ENCODE measurements around the gene NUTF2. TPM values are rescaled to one million over a fixed set of nuclear protein-coding genes. Genes with fewer than 3 reads are reported as not detected.
A peak's percentile ranks its signal among the peaks of the same experiment; 100 is the strongest.

The NUTF2 gene
- total and polyA plus RNA-seq, 4 donors, result 49.7 to 164 (median 101) TPM

- no peak for ATAC-seq (ENCODE audit: insufficient read depth, low FRiP score)
- 92 to 95% methylated on average over 6 of the region's 6 CpGs for WGBS, 2 donors
- TF ChIP-seq, protein P1, sequence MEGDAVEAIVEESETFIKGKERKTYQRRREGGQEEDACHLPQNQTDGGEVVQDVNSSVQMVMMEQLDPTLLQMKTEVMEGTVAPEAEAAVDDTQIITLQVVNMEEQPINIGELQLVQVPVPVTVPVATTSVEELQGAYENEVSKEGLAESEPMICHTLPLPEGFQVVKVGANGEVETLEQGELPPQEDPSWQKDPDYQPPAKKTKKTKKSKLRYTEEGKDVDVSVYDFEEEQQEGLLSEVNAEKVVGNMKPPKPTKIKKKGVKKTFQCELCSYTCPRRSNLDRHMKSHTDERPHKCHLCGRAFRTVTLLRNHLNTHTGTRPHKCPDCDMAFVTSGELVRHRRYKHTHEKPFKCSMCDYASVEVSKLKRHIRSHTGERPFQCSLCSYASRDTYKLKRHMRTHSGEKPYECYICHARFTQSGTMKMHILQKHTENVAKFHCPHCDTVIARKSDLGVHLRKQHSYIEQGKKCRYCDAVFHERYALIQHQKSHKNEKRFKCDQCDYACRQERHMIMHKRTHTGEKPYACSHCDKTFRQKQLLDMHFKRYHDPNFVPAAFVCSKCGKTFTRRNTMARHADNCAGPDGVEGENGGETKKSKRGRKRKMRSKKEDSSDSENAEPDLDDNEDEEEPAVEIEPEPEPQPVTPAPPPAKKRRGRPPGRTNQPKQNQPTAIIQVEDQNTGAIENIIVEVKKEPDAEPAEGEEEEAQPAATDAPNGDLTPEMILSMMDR (IDR thresholded peaks at IDR 0.05; ENCODE audit: control extremely low read depth, extremely low read depth), result no peak
- H3K27ac ChIP-seq (ENCODE audit: low read depth in 1 of 2, low read length in 1 of 2), result no peak overlapping the region
- peaks cover 0 to 7% (median 4%) of the 10 kb centered on the region in 5 donors for H3K4me1 ChIP-seq (ENCODE audit: control insufficient read depth in 5 of 5, insufficient read depth in 5 of 5, low read length in 5 of 5)
- DNase-seq, result no peak
- peaks cover 0 to 32% (median 20%) of the 10 kb centered on the region in 4 donors for H3K36me3 ChIP-seq (ENCODE audit: control insufficient read depth in 4 of 4, insufficient read depth in 4 of 4, low read length in 4 of 4)
- H3K27me3 ChIP-seq (ENCODE audit: control insufficient read depth in 3 of 3, insufficient read depth in 3 of 3, low read length in 2 of 3), result no peaks in the 10 kb centered on the region
- no peaks in the 10 kb centered on the region for H3K9me3 ChIP-seq (ENCODE audit: control insufficient read depth in 4 of 4, insufficient read depth in 3 of 4, low read length in 3 of 4)
- H3K9ac ChIP-seq (ENCODE audit: insufficient read depth in 1 of 2, low read length in 2 of 2), result no peak overlapping the region
- no peak overlapping the region for H3K4me3 ChIP-seq
Observed at GRCh38 chr16:67868290-67868689, 21.6 kb downstream of the NUTF2 start.

DNA sequence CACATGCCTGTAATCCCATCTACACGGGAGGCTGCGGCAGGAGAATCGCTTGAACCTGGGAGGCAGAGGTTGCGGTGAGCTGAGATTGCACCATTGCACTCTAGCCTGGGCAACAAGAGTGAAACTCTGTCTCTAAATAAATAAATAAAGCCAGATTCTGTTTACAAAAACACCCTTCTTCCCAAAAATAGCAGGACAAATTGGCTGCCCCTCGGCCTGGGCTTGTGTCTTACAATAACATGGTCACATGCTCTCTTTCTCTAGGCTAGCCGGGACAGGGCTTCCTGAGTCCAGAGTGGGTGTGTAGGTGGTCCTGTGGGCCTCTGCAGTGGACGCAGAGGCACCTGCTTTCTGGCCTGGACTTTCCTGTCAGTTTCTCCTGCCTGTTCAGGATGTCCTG is 22.9 kb downstream of the NUTF2 start:
- Histone ChIP-seq H3K36me3 (ENCODE audit: control insufficient read depth in 4 of 4, insufficient read depth in 4 of 4, low read length in 4 of 4) (peaks cover 0 to 31% (median 20%) of the 10 kb centered on the region in 4 donors), H3K9ac (ENCODE audit: insufficient read depth in 1 of 2, low read length in 2 of 2) (no peak overlapping the region), H3K27ac (ENCODE audit: low read depth in 1 of 2, low read length in 1 of 2) (no peak overlapping the region), H3K4me3 (no peak overlapping the region), H3K27me3 (ENCODE audit: control insufficient read depth in 3 of 3, insufficient read depth in 3 of 3, low read length in 2 of 3) (no peaks in the 10 kb centered on the region), H3K9me3 (ENCODE audit: control insufficient read depth in 4 of 4, insufficient read depth in 3 of 4, low read length in 3 of 4) (no peaks in the 10 kb centered on the region), H3K4me1 (ENCODE audit: control insufficient read depth in 5 of 5, insufficient read depth in 5 of 5, low read length in 5 of 5) (peaks cover 7 to 15% (median 9%) of the 10 kb centered on the region in 5 donors)
- ATAC-seq (ENCODE audit: insufficient read depth, low FRiP score) (no peak), DNase-seq (no peak)
- TF ChIP-seq, protein P1 (IDR thresholded peaks at IDR 0.05; ENCODE audit: control extremely low read depth, extremely low read depth), result no peak
- WGBS, 2 donors, result 89 to 91% methylated on average over 7 of the region's 7 CpGs

DNA sequence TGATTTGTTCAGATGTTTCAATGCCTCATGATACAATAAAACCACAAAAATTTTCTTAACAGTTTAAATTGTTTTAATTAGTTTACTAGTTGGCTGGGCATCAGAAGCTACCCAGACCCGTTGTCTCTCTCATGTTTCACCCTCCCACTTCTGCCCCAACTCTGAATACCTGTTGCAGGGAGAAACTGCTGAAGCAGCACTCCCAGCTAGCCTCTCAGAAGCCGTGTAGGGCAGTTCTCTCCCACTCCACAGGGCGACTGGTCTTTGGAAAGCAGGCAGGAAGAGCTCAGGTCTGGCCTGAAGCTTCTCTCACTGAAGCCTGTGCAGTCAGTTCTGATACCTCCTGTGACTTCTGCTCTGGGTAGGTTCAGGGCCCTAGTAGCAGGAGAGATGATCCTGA is 24.5 kb downstream of the NUTF2 start:
- DNase-seq (no peak), ATAC-seq (ENCODE audit: insufficient read depth, low FRiP score) (no peak)
- peaks cover 7 to 15% (median 9%) of the 10 kb centered on the region in 5 donors for H3K4me1 ChIP-seq (ENCODE audit: control insufficient read depth in 5 of 5, insufficient read depth in 5 of 5, low read length in 5 of 5)
- TF ChIP-seq, protein P1 (IDR thresholded peaks at IDR 0.05; ENCODE audit: control extremely low read depth, extremely low read depth), result no peak
- H3K27me3 ChIP-seq (ENCODE audit: control insufficient read depth in 3 of 3, insufficient read depth in 3 of 3, low read length in 2 of 3), result no peaks in the 10 kb centered on the region
- peaks cover 0 to 30% (median 17%) of the 10 kb centered on the region in 4 donors for H3K36me3 ChIP-seq (ENCODE audit: control insufficient read depth in 4 of 4, insufficient read depth in 4 of 4, low read length in 4 of 4)
- no peak overlapping the region for H3K27ac ChIP-seq (ENCODE audit: low read depth in 1 of 2, low read length in 1 of 2)
- 80 to 81% methylated on average over 3 of the region's 3 CpGs for WGBS, 2 donors
- H3K9ac ChIP-seq (ENCODE audit: insufficient read depth in 1 of 2, low read length in 2 of 2), result no peak overlapping the region
- H3K4me3 ChIP-seq, result no peak overlapping the region
- no peaks in the 10 kb centered on the region for H3K9me3 ChIP-seq (ENCODE audit: control insufficient read depth in 4 of 4, insufficient read depth in 3 of 4, low read length in 3 of 4)

GRCh38 chr16:67872131-67872630 is 25.4 kb downstream of the NUTF2 start:
- Histone ChIP-seq H3K9me3 (ENCODE audit: control insufficient read depth in 4 of 4, insufficient read depth in 3 of 4, low read length in 3 of 4) (no peaks in the 10 kb centered on the region), H3K4me1 (ENCODE audit: control insufficient read depth in 5 of 5, insufficient read depth in 5 of 5, low read length in 5 of 5) (peaks cover 7 to 15% (median 9%) of the 10 kb centered on the region in 5 donors), H3K27me3 (ENCODE audit: control insufficient read depth in 3 of 3, insufficient read depth in 3 of 3, low read length in 2 of 3) (no peaks in the 10 kb centered on the region), H3K9ac (ENCODE audit: insufficient read depth in 1 of 2, low read length in 2 of 2) (peak overlapping the region; percentile 43 to 80), H3K4me3 (no peak overlapping the region), H3K36me3 (ENCODE audit: control insufficient read depth in 4 of 4, insufficient read depth in 4 of 4, low read length in 4 of 4) (peaks cover 0 to 38% (median 19%) of the 10 kb centered on the region in 4 donors), H3K27ac (ENCODE audit: low read depth in 1 of 2, low read length in 1 of 2) (peak overlapping the region in 1 of 2 donors; percentile 91)
- DNase-seq (no peak), ATAC-seq (ENCODE audit: insufficient read depth, low FRiP score) (no peak)
- WGBS, 2 donors, result 58 to 64% methylated on average over 2 of the region's 2 CpGs
- TF ChIP-seq, protein P1 (IDR thresholded peaks at IDR 0.05; ENCODE audit: control extremely low read depth, extremely low read depth), result no peak

Measured in lung (tissue), 12 donors.